PFSK-1 (cell line): ENCODE measurements around the gene ASF1B.

Source experiments
- FOXP2 ChIP-seq: optimal IDR thresholded peaks from 2 replicates; pipeline ENCODE3; 2011; ENCODE audit warnings: borderline replicate concordance, control low read depth, inconsistent platforms; ENCODE audit not compliant: insufficient read depth; ENCODE audit errors: extremely low read length, extremely low read depth
- POLR2AphosphoS5 ChIP-seq: IDR thresholded peaks from 2 replicates; pipeline ENCODE4 v1.6.1; 2012; ENCODE audit warnings: low read depth, mild to moderate bottlenecking, control low read depth, low read length, moderate library complexity
- SIN3A ChIP-seq: IDR thresholded peaks from 2 replicates; pipeline ENCODE4 v1.6.1; 2012; ENCODE audit warnings: mild to moderate bottlenecking, low read length, moderate library complexity, borderline replicate concordance; ENCODE audit not compliant: insufficient read depth
- TAF1 ChIP-seq: IDR thresholded peaks from 2 replicates; pipeline ENCODE4 v1.6.1; 2012; ENCODE audit warnings: low read length, control low read depth, borderline replicate concordance; ENCODE audit not compliant: insufficient read depth
- TF ChIP-seq, protein P1 (sequence below), 2 experiments: IDR thresholded peaks; 2 replicates each; pipeline versions ENCODE4 v1.6.1 to v1.8.0; 2011 to 2012; ENCODE audit warnings: low read depth in 2 of 2, low read length in 2 of 2, control low read depth in 1 of 2, inconsistent platforms in 1 of 2, mild to moderate bottlenecking in 1 of 2, moderate library complexity in 1 of 2; ENCODE audit not compliant: insufficient read depth in 1 of 2

Gene ASF1B

DNA sequence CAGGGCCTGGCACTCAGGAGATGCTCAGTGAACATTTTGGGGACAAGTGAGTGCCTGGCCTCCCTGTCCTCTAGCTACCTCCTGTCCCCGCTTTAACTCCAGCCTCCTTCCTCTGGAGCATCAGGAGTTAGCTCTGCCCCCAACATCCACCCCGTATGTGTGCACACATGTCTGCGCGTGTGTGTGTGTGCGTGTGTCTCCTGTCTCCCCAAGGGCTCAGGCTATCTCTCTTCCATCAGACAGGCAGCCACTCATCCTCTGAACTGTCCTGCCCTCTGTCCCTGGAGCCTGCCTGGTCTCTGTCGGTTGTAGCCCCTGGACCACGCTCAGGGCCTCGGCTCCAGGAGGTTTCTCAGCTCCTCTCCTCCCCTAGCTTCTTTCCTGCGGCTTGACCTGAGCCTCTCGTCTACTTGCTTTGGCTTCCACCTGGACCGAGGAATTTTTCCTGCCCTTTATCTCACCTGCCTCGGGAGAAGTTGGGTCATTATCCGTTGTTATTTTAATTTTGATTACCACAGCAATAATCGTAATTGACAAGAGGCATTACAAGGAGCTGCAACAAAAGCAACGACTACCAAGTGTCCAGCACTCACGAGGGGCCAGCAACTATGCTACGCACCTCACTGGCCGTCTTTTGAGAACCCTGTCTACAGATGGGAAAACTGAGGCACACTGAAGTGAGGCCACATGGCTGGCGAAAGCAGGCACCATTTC is 32.0 kb upstream of the ASF1B start:
- TF ChIP-seq FOXP2 (no peak), POLR2AphosphoS5 (no peak), TAF1 (no peak), SIN3A (no peak)
- TF ChIP-seq, protein P1, sequence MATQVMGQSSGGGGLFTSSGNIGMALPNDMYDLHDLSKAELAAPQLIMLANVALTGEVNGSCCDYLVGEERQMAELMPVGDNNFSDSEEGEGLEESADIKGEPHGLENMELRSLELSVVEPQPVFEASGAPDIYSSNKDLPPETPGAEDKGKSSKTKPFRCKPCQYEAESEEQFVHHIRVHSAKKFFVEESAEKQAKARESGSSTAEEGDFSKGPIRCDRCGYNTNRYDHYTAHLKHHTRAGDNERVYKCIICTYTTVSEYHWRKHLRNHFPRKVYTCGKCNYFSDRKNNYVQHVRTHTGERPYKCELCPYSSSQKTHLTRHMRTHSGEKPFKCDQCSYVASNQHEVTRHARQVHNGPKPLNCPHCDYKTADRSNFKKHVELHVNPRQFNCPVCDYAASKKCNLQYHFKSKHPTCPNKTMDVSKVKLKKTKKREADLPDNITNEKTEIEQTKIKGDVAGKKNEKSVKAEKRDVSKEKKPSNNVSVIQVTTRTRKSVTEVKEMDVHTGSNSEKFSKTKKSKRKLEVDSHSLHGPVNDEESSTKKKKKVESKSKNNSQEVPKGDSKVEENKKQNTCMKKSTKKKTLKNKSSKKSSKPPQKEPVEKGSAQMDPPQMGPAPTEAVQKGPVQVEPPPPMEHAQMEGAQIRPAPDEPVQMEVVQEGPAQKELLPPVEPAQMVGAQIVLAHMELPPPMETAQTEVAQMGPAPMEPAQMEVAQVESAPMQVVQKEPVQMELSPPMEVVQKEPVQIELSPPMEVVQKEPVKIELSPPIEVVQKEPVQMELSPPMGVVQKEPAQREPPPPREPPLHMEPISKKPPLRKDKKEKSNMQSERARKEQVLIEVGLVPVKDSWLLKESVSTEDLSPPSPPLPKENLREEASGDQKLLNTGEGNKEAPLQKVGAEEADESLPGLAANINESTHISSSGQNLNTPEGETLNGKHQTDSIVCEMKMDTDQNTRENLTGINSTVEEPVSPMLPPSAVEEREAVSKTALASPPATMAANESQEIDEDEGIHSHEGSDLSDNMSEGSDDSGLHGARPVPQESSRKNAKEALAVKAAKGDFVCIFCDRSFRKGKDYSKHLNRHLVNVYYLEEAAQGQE (IDR thresholded peaks at IDR 0.05; ENCODE audit: insufficient read depth in 1 of 2, low read depth in 2 of 2, low read length in 2 of 2): no peak

GRCh38 chr19:14167576-14168138 is 31.3 kb upstream of the ASF1B start:
- TF ChIP-seq TAF1 (no peak), SIN3A (no peak), FOXP2 (no peak), POLR2AphosphoS5 (no peak)
- TF ChIP-seq, protein P1 (IDR thresholded peaks at IDR 0.05; ENCODE audit: insufficient read depth in 1 of 2, low read depth in 2 of 2, low read length in 2 of 2): no peak

DNA sequence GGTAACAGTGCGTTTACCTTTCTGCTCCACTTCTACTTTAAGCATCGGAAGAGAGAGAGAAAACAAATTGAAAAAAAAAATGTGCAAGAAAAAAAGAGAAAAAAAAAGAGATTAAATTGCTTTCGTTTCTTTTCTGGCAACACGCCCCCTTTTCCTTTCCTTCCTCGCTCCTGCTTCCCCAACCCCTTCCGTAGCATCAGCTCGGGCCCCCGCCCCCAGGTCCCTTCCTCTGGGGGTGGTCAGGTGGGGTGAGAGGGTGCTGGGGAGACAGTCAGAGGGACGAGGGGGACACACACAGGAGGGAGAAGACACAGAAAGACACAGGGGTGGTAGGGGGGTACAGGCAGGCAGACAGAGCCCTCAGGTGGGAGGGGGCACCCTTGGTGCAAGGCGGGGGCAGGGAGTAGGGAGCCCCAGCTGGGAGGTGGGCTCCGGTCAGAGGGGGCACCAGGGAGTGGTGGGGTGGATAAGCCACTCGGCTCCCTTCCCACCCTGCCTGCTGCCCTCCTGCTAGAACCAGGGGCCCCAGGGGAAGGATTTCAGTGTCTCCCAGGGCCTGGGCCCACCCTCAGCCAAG is 30.7 kb upstream of the ASF1B start:
- TF ChIP-seq TAF1 (no peak), POLR2AphosphoS5 (no peak)
- TF ChIP-seq, protein P1 (IDR thresholded peaks at IDR 0.05; ENCODE audit: insufficient read depth in 1 of 2, low read depth in 2 of 2, low read length in 2 of 2): no peak

- TF ChIP-seq, protein P1 (IDR thresholded peaks at IDR 0.05; ENCODE audit: insufficient read depth in 1 of 2, low read depth in 2 of 2, low read length in 2 of 2): no peak
- TF ChIP-seq SIN3A: no peak
- no peak for TF ChIP-seq POLR2AphosphoS5
- no peak for TF ChIP-seq TAF1
- no peak for TF ChIP-seq FOXP2
These were observed 29.8 kb upstream of the ASF1B start for GRCh38 chr19:14165990-14166830.
